ENCODE measurements around the gene TMEM187. TPM values are rescaled to one million over a fixed set of nuclear protein-coding genes. Genes with fewer than 3 reads are reported as not detected.

TMEM187 gene
- total and polyA plus RNA-seq, 10 of the 15 experiments (the other 5 are each of a cell fraction or from before 2014, with no cell fraction given), result 0.45 to 8.5 (median 4.1) TPM

- TF ChIP-seq POU2F2 (IDR thresholded peaks at IDR 0.05; ENCODE audit: borderline replicate concordance, low read depth, low read length) (no peak), BCL3 (IDR thresholded peaks at IDR 0.05; ENCODE audit: borderline replicate concordance, insufficient read depth, low read depth, low read length, poor library complexity, severe bottlenecking) (no peak), SRF (IDR thresholded peaks at IDR 0.05; ENCODE audit: low read depth in 2 of 2, low read length in 2 of 2) (no peak), EED (IDR thresholded peaks at IDR 0.05; ENCODE audit: low read depth) (no peak), TCF3 (IDR thresholded peaks at IDR 0.05; ENCODE audit: borderline replicate concordance, insufficient read depth, low read depth, low read length) (no peak), SMC3 (IDR thresholded peaks at IDR 0.05; ENCODE audit: borderline replicate concordance, low read length) (no peak), ATF7 (IDR thresholded peaks at IDR 0.05; ENCODE audit: low read depth) (no peak)
Measured at GRCh38 chrX:153959649-153960048, 12.9 kb upstream of the TMEM187 start (continued).

GRCh38 chrX:153960077-153960476 is 12.5 kb upstream of the TMEM187 start:
- H3K79me2 ChIP-seq (ENCODE audit: control insufficient read depth, insufficient read depth, low read length), result peaks cover 8% of the 10 kb centered on the region
- in situ Hi-C loops (cut with MboI) (loop anchor here (5.0 to 10.0 kb wide), 2 partner anchors 198 to 1005 kb away; partner anchors contain the start of gene PLXNB3), intact Hi-C loops (cut with micrococcal nuclease; ENCODE audit: unreplicated experiment) (no loop called here)
- no peaks in the 10 kb centered on the region for H3K4me1 ChIP-seq (ENCODE audit: control insufficient read depth, insufficient read depth, low read length)
- no peak overlapping the region for H3K9ac ChIP-seq (ENCODE audit: control insufficient read depth, insufficient read depth, low read length)
- 100% methylated on average over 9 of the region's 16 CpGs for WGBS (ENCODE audit: insufficient coverage, insufficient replicate concordance, low lambda C conversion rate, missing lambda C conversion rate)
- DNase-seq (ENCODE audit: low read depth, low spot score) (no peak), FAIRE-seq (no peak), ATAC-seq (no peak)
- ChIA-PET SMC1A (ENCODE audit: uncharacterized antibody, unreplicated experiment) (no interaction called here), RAD21 (ENCODE audit: unreplicated experiment) (no interaction called here), CTCF (interaction anchor here (0.7 kb wide), 1 partner anchor 30 kb away, joined by 3 read pairs; no protein-coding TSS in a partner anchor), POLR2A (no interaction called here)
- H3K4me2 ChIP-seq (ENCODE audit: control insufficient read depth, insufficient read depth), result no peak overlapping the region
- H3K9me3 ChIP-seq (replicated peaks; ENCODE audit: control insufficient read depth, insufficient read depth, low read length), result no peaks in the 10 kb centered on the region
- BruUV-seq (replicated peaks), result no TSS peak
- no peaks in the 10 kb centered on the region; the same call in 1 of the 2 replicates for H4K20me1 ChIP-seq (ENCODE audit: control insufficient read depth, insufficient read depth)
- no peak overlapping the region for H3K27ac ChIP-seq (ENCODE audit: control insufficient read depth, insufficient read depth)
- no peak overlapping the region for H3K4me3 ChIP-seq
- H3K36me3 ChIP-seq (ENCODE audit: control insufficient read depth in 2 of 2, insufficient read depth in 2 of 2, low read length in 1 of 2), result peaks cover 17 to 72% of the 10 kb centered on the region in 2 experiments
- H2AFZ ChIP-seq (ENCODE audit: control insufficient read depth, low read depth, low read length), result no peak overlapping the region
- H3K27me3 ChIP-seq (replicated peaks in 1 of 2; ENCODE audit: control insufficient read depth in 2 of 2, insufficient read depth in 2 of 2, low read length in 1 of 2), result no peaks in the 10 kb centered on the region
- TF ChIP-seq BACH1 (IDR thresholded peaks at IDR 0.05; ENCODE audit: borderline replicate concordance) (no peak), EED (IDR thresholded peaks at IDR 0.05; ENCODE audit: low read depth) (no peak), IRF3 (IDR thresholded peaks at IDR 0.05) (no peak), SIN3A (IDR thresholded peaks at IDR 0.05; ENCODE audit: low read depth, low read length) (no peak), BMI1 (IDR thresholded peaks at IDR 0.05; ENCODE audit: borderline replicate concordance) (no peak), SP1 (IDR thresholded peaks at IDR 0.05; ENCODE audit: low read depth, low read length) (no peak), ASH2L (IDR thresholded peaks at IDR 0.05; ENCODE audit: borderline replicate concordance, low read depth) (no peak), IKZF1 (conservative IDR thresholded peaks at IDR 0.05) (no peak), REST (IDR thresholded peaks at IDR 0.05; ENCODE audit: low read depth, low read length) (no peak), HDAC6 (IDR thresholded peaks at IDR 0.05; ENCODE audit: unreplicated experiment) (no peak), SRF (IDR thresholded peaks at IDR 0.05; ENCODE audit: low read depth in 2 of 2, low read length in 2 of 2) (no peak), FOXM1 (IDR thresholded peaks at IDR 0.05; ENCODE audit: low read depth, low read length) (no peak), POLR2AphosphoS2 (IDR thresholded peaks at IDR 0.05; ENCODE audit: low read depth, low read length) (no peak), MXI1 (IDR thresholded peaks at IDR 0.05; ENCODE audit: low read depth, low read length) (no peak)

Measured in GM12878 (cell line).